Measurements from ENCODE around the gene CD276. TPM values are rescaled to one million over a fixed set of nuclear protein-coding genes. Genes with fewer than 3 reads are reported as not detected.
A peak's percentile ranks its signal among the peaks of the same experiment; 100 is the strongest.

CD276 gene
- total RNA-seq, 2 donors from 2014 or later = 24.6 to 59.7 TPM

DNA sequence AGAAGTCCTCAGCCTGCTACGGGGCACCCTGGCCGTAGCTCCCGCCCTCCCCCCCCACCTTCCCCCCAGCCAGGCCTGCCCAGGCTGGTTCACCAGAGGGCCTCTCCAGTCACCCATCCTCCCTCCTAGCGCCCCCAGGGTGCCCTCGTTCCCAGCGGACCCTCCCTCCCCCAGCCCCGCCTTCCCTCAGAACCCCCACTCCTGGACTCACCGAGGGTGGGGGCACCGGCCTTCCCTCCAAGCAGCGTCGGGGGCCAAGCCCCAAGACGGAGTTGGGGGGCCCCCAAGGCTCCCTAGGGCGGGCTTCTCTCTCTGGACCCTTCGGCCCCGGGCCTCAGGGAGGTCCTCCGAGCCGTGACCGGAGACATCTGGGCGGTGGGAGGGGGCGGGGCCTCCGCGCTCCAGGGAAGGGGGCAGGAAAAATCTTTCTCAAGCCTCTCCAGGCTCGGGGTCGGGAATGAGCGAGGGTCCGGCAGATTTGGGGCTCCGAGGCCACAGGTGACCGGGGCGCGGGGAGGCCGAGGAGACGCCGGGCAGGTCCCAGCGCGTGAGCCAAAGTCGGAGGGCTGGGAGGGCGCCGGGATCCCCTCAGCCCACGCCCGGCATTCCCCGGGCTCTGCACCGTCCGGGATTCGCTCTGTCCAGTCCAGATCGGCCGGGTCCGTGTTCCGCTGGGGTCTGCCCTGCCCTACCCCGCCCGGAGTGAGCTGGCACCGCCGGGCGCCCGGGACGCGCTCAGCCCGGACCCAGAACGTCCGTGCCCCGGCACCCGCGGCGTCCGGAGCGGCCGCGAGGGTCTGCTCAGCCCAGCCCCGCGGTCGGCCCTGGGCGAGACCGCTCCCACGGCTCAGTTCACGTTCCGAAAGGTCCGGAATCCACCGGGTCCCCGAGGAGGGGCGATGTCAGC is 68.0 kb downstream of the CD276 start:
- no peak overlapping the region for H3K27ac ChIP-seq
- peak overlapping the region; percentile 7 to 30 for H3K4me3 ChIP-seq
- 1 to 18% methylated on average over 3 to 71 of the region's 79 CpGs for WGBS, 2 donors
- ATAC-seq (no peak), DNase-seq (no peak)
- TF ChIP-seq, protein P1, sequence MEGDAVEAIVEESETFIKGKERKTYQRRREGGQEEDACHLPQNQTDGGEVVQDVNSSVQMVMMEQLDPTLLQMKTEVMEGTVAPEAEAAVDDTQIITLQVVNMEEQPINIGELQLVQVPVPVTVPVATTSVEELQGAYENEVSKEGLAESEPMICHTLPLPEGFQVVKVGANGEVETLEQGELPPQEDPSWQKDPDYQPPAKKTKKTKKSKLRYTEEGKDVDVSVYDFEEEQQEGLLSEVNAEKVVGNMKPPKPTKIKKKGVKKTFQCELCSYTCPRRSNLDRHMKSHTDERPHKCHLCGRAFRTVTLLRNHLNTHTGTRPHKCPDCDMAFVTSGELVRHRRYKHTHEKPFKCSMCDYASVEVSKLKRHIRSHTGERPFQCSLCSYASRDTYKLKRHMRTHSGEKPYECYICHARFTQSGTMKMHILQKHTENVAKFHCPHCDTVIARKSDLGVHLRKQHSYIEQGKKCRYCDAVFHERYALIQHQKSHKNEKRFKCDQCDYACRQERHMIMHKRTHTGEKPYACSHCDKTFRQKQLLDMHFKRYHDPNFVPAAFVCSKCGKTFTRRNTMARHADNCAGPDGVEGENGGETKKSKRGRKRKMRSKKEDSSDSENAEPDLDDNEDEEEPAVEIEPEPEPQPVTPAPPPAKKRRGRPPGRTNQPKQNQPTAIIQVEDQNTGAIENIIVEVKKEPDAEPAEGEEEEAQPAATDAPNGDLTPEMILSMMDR (IDR thresholded peaks at IDR 0.05) = no peak
- no peak for TF ChIP-seq POLR2A (IDR thresholded peaks at IDR 0.05)
- peaks cover 9% of the 10 kb centered on the region for H3K4me1 ChIP-seq
- intact Hi-C loops (cut with DNase I) = no loop called here
- H3K9me3 ChIP-seq = no peaks in the 10 kb centered on the region
- peaks cover 0 to 8% of the 10 kb centered on the region in 2 donors for H3K27me3 ChIP-seq
- H3K36me3 ChIP-seq (replicated peaks in 1 of 2; ENCODE audit: insufficient read depth in 1 of 2, low read depth in 2 of 2) = no peaks in the 10 kb centered on the region

DNA sequence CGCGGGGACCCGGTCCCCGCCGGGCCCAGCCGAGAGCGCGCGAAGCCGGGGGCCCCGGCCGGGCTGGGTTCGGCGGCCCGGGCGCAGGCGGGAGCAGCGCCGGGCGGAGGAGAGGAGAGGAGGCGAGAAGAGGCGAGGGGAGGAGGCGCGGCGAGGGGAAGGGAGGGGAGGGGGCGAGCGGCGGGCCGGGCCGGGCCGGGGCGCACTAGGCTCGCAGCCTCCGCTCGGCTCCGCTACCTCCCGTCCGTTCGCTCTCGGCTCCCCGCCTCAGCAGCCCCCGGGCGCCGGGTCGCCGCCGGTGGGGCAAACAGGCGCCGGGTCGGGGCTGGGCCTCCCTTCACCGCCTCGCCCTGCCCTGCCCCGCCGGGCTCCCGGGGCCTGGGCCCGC is 68.6 kb downstream of the CD276 start:
- intact Hi-C loops (cut with DNase I) = no loop called here
- H3K27me3 ChIP-seq = peaks cover 0 to 8% of the 10 kb centered on the region in 2 donors
- H3K4me3 ChIP-seq = peak overlapping the region in 1 of 2 donors; percentile 30
- DNase-seq (peak in 2 of 4 donors; percentile 11 to 21), ATAC-seq (peak; percentile 57)
- no peaks in the 10 kb centered on the region for H3K36me3 ChIP-seq (replicated peaks in 1 of 2; ENCODE audit: insufficient read depth in 1 of 2, low read depth in 2 of 2)
- no peak overlapping the region for H3K27ac ChIP-seq
- TF ChIP-seq, protein P1 (IDR thresholded peaks at IDR 0.05) = no peak
- no peak for TF ChIP-seq POLR2A (IDR thresholded peaks at IDR 0.05)
- H3K4me1 ChIP-seq = peaks cover 9% of the 10 kb centered on the region
- no peaks in the 10 kb centered on the region for H3K9me3 ChIP-seq
- WGBS, 2 donors = 0% methylated on average over 19 of the region's 56 CpGs; no CpG with 5 or more reads in 1 of the 2 donors

DNA sequence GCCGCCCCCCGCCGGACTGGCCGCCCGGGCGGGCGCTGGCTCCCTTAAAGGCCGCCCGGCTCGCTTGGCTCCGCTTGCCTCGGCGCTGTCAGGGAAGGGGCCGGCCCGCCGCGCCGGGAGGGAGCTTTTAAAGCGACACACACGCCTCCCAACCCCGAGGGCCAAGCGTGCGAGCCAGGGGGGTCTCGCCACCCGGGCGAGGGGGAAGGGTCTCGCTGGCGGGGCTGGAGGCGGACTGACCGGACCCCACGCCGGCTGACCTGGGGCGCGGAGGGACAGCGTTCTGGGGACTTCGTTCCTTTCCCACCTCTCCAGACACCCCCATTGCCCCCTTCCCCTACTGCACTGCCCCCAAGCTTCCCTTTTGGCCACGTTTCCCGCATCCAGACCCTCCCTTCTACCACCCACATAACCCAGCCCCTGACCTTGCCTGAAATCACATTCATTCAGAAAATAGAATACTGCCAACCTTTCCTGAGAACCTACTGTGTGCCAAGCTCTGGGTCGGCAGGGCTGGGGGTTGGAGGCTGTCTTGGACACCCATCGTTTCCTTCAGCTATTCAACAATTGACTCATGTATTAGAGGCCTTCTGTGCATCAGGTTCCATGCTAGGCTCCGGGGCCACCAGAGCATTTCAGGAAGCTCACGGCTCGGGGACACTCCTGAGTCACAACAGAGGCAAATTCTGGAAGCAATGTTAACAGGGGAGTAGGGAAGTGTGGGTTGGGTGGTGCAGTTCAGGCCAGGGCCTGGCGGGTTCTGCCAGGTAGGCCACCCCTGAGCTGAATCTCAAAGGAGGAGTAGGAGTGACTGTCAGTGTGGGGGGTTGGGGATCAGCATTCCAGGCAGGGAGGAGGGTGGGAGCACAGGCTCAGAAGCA is 69.3 kb downstream of the CD276 start, which contains the start of gene INSYN1:
Gene INSYN1 (minus strand): TSS at position 102 of the 881 bp plus-strand sequence. CDS start 2,221 bp downstream, outside the sequence.
- intact Hi-C loops (cut with DNase I) = no loop called here
- no peak for TF ChIP-seq POLR2A (IDR thresholded peaks at IDR 0.05)
- TF ChIP-seq, protein P1 (IDR thresholded peaks at IDR 0.05) = no peak
- peak; percentile 31 to 52 (median 36) for DNase-seq
- Histone ChIP-seq H3K9me3 (no peaks in the 10 kb centered on the region), H3K27me3 (peaks cover 0 to 8% of the 10 kb centered on the region in 2 donors), H3K36me3 (replicated peaks in 1 of 2; ENCODE audit: insufficient read depth in 1 of 2, low read depth in 2 of 2) (no peaks in the 10 kb centered on the region), H3K27ac (no peak within 1 kb of the TSS), H3K4me3 (peak within 1 kb of the TSS; percentile 7 to 30), H3K4me1 (peaks cover 9% of the 10 kb centered on the region)
- peak; percentile 51 for ATAC-seq
- 13 to 33% methylated on average over 16 to 40 of the region's 44 CpGs for WGBS, 2 donors

DNA sequence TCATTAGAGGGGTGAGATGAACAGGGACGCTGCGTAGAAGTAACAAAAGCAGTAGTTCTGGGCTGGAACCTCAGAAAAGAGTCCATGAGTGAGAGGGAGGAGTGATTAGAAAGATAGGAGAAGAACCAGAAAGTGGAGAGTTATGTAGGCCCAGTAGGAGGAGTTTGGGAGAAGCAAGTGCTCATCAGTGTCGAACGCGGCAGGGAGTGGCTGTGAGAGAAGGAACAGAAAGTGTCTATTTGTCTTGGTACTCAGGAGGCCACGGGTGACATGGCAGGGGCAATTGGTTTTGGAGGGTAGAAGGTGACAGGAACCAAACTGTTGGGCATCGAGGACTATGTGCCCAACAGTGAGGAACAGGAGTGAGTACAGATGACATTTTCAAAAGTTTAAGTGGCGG is 70.3 kb downstream of the CD276 start:
- ATAC-seq = no peak
- H3K27me3 ChIP-seq = peaks cover 0 to 8% of the 10 kb centered on the region in 2 donors
- no peak overlapping the region for H3K4me3 ChIP-seq
- no peaks in the 10 kb centered on the region for H3K36me3 ChIP-seq (replicated peaks in 1 of 2; ENCODE audit: insufficient read depth in 1 of 2, low read depth in 2 of 2)
- peaks cover 9% of the 10 kb centered on the region for H3K4me1 ChIP-seq
- no peak overlapping the region for H3K27ac ChIP-seq
- no peak for TF ChIP-seq POLR2A (IDR thresholded peaks at IDR 0.05)
- TF ChIP-seq, protein P1 (IDR thresholded peaks at IDR 0.05) = no peak
- intact Hi-C loops (cut with DNase I) = no loop called here
- no peak for DNase-seq
- WGBS, 2 donors = 76 to 83% methylated on average over 8 of the region's 8 CpGs
- H3K9me3 ChIP-seq = no peaks in the 10 kb centered on the region
